ENCODE results near the gene TFB1M.
"Not testable (repeated sequence)": the region's sequence is repeated elsewhere in the genome, so short reads cannot be mapped to it uniquely, and the experiment has no call there.

TFB1M gene

GRCh38 chr6:155235087-155235486 lies 79.2 kb downstream of the TFB1M start:
- Histone ChIP-seq H3K27ac (no peak overlapping the region), H3K4me3 (no peak overlapping the region)
- TF ChIP-seq, protein P1, sequence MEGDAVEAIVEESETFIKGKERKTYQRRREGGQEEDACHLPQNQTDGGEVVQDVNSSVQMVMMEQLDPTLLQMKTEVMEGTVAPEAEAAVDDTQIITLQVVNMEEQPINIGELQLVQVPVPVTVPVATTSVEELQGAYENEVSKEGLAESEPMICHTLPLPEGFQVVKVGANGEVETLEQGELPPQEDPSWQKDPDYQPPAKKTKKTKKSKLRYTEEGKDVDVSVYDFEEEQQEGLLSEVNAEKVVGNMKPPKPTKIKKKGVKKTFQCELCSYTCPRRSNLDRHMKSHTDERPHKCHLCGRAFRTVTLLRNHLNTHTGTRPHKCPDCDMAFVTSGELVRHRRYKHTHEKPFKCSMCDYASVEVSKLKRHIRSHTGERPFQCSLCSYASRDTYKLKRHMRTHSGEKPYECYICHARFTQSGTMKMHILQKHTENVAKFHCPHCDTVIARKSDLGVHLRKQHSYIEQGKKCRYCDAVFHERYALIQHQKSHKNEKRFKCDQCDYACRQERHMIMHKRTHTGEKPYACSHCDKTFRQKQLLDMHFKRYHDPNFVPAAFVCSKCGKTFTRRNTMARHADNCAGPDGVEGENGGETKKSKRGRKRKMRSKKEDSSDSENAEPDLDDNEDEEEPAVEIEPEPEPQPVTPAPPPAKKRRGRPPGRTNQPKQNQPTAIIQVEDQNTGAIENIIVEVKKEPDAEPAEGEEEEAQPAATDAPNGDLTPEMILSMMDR (IDR thresholded peaks at IDR 0.05), result no peak
- DNase-seq (ENCODE audit: low spot score), result no peak

DNA sequence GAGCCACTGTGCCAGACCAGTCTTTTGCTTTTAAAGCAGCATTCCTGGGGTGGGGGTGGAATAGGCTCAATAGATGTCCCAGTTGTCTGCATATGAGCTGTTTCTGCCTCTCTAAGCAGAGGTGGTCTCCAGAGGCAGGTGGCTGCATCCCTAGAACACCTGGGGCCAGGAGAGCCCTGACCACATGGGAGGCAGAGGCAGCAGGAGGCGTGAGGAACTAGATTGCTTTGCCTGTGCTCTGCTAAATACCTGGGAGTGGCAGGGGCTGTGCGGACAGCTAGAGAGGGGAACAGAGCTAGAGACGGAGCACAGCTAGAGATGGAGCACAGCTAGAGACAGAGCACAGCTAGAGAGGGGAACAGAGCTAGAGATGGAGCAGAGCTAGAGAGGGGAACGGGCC lies 79.6 kb downstream of the TFB1M start:
- no peak overlapping the region for H3K4me3 ChIP-seq
- no peak for DNase-seq (ENCODE audit: low spot score)
- no peak overlapping the region for H3K27ac ChIP-seq
- TF ChIP-seq, protein P1 (IDR thresholded peaks at IDR 0.05), result no peak

GRCh38 chr6:155234167-155234566 lies 80.1 kb downstream of the TFB1M start:
- TF ChIP-seq, protein P1 (IDR thresholded peaks at IDR 0.05), result no peak
- no peak overlapping the region for H3K4me3 ChIP-seq
- DNase-seq (ENCODE audit: low spot score), result no peak
- H3K27ac ChIP-seq, result no peak overlapping the region

- DNase-seq (ENCODE audit: low spot score), result no peak
- Histone ChIP-seq H3K4me3 (no peak overlapping the region), H3K27ac (no peak overlapping the region)
- TF ChIP-seq, protein P1 (IDR thresholded peaks at IDR 0.05), result no peak
Observed at GRCh38 chr6:155232848-155233247, 81.4 kb downstream of the TFB1M start.

GRCh38 chr6:155230975-155231374 lies 83.3 kb downstream of the TFB1M start:
- not testable (repeated sequence) for H3K27ac ChIP-seq; H3K4me3 ChIP-seq; DNase-seq (ENCODE audit: low spot score)

GRCh38 chr6:155228546-155229166 lies 85.6 kb downstream of the TFB1M start:
- peak overlapping the region; percentile 28 to 86 for H3K27ac ChIP-seq
- peak overlapping the region; percentile 62 for H3K4me3 ChIP-seq
- TF ChIP-seq, protein P1 (IDR thresholded peaks at IDR 0.05), result no peak
- no peak for DNase-seq (ENCODE audit: low spot score)

DNA sequence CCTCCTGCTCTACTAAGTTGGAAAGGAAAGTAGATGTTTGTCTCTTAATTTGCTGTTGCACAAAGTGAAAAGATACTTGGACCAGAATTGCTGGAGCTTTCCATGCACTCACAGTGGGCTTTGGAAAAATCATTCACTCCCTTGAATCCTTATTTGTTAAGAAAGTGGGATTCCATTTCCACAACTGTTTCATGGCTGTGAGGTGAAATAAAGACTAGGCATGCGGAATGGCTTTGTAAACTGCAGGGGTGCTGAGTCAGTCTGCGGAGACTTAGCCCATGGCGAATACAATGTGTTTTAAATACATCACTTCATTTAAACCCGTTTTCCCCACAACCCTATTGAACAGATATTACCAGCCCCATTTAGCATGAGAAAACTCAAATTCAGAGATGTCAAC lies 87.2 kb downstream of the TFB1M start:
- Histone ChIP-seq H3K4me3 (no peak overlapping the region), H3K27ac (no peak overlapping the region)
- TF ChIP-seq, protein P1 (IDR thresholded peaks at IDR 0.05), result no peak
- DNase-seq (ENCODE audit: low spot score), result no peak
